Measurements from ENCODE around the gene YBX1.

DNA sequence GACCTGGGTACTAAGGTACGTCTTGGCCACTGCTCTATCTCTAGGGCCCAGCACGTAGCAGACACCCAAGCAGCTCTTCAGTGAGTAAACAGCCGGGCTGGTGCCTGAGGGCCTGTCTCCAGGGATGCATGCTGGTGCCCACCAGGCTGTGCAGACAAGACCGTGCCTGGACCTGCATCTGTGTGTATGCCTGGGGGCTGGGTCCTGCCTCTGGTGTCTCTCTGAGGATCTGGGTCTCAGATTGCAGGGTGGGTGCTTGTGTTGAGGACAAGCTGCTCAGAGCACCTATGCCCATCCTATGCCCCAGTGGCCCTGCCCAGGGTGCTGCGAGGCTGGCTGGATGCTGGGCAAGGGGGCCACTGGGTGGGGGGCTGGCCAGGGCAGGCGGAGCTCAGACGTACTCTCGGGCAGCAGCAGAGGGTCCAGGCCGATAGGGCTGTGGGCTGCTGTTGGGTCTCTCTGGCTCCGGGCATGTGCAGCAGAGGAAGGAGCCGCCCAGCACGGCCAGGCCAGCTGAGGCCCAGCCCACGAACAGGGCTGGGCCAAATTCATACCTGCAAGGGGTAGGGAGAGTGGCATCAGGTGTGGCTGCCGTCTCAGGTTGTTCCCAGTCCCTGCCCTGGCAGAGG lies 53.4 kb downstream of the YBX1 start:
- TF ChIP-seq CTCF (IDR thresholded peaks at IDR 0.05) (no peak), POLR2AphosphoS5 (IDR thresholded peaks at IDR 0.05) (no peak)
